ENCODE data around the gene ZFPL1. TPM values are rescaled to one million over a fixed set of nuclear protein-coding genes. Genes with fewer than 3 reads are reported as not detected.

Gene ZFPL1
- total and polyA plus RNA-seq, 3 donors from 2014 or later, result 52.7 to 70.6 (median 57.2) TPM

DNA sequence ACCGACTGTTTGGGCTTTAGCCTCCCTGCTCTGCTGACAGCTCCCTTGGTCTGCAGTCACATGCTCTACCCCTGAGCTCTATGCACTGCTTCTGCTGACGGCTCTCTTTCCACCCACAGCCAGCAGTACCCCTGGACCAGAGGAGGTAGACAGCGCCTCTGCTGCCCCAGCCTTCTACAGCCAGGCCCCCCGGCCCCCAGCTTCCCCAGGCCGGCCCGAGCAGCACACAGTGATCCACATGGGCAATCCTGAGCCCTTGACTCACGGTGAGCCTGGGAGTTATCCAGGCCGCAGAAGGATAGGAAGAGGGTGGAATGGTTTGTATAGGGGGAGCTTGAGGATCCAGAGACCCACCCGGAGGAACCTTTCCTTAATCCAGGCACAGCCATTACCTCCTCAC lies 2.8 kb downstream of the ZFPL1 start:
- Histone ChIP-seq H3K27ac (no peak overlapping the region), H3K36me3 (ENCODE audit: low read depth, missing control alignments) (no peaks in the 10 kb centered on the region), H3K9me3 (no peaks in the 10 kb centered on the region), H3K4me1 (peaks cover 14% of the 10 kb centered on the region), H3K27me3 (no peaks in the 10 kb centered on the region), H3K4me3 (no peak overlapping the region)
- 88 to 91% methylated on average over 8 to 9 of the region's 9 CpGs for WGBS, 2 donors
- intact Hi-C loops (cut with DNase I; ENCODE audit: low total_unique reads), result no loop called here
- TF ChIP-seq, protein P1, sequence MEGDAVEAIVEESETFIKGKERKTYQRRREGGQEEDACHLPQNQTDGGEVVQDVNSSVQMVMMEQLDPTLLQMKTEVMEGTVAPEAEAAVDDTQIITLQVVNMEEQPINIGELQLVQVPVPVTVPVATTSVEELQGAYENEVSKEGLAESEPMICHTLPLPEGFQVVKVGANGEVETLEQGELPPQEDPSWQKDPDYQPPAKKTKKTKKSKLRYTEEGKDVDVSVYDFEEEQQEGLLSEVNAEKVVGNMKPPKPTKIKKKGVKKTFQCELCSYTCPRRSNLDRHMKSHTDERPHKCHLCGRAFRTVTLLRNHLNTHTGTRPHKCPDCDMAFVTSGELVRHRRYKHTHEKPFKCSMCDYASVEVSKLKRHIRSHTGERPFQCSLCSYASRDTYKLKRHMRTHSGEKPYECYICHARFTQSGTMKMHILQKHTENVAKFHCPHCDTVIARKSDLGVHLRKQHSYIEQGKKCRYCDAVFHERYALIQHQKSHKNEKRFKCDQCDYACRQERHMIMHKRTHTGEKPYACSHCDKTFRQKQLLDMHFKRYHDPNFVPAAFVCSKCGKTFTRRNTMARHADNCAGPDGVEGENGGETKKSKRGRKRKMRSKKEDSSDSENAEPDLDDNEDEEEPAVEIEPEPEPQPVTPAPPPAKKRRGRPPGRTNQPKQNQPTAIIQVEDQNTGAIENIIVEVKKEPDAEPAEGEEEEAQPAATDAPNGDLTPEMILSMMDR (IDR thresholded peaks at IDR 0.05), result no peak
- TF ChIP-seq POLR2A (IDR thresholded peaks at IDR 0.05), result no peak
- DNase-seq, result no peak

DNA sequence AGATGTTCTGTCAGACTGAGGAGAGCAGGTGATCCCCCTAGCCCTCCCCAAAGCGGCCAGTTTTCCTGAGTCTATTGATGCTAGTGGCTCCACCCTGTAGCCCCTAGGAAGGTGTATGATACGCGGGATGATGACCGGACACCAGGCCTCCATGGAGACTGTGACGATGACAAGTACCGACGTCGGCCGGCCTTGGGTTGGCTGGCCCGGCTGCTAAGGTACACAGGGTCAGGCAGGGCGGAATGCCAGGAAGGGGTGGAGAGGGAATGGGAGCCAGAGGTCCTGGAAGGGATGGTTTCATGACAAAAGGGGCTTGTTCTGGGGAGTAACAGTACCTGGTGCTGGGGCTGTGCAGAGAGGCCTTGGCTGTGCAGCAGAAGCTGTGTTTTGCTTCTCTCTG lies 3.2 kb downstream of the ZFPL1 start:
- H3K36me3 ChIP-seq (ENCODE audit: low read depth, missing control alignments), result no peaks in the 10 kb centered on the region
- no peaks in the 10 kb centered on the region for H3K27me3 ChIP-seq
- peaks cover 14% of the 10 kb centered on the region for H3K4me1 ChIP-seq
- intact Hi-C loops (cut with DNase I; ENCODE audit: low total_unique reads), result no loop called here
- no peak overlapping the region for H3K4me3 ChIP-seq
- no peaks in the 10 kb centered on the region for H3K9me3 ChIP-seq
- H3K27ac ChIP-seq, result no peak overlapping the region
- no peak for DNase-seq
- TF ChIP-seq, protein P1 (IDR thresholded peaks at IDR 0.05), result no peak
- TF ChIP-seq POLR2A (IDR thresholded peaks at IDR 0.05), result no peak
- 84 to 85% methylated on average over 11 of the region's 11 CpGs for WGBS, 2 donors

DNA sequence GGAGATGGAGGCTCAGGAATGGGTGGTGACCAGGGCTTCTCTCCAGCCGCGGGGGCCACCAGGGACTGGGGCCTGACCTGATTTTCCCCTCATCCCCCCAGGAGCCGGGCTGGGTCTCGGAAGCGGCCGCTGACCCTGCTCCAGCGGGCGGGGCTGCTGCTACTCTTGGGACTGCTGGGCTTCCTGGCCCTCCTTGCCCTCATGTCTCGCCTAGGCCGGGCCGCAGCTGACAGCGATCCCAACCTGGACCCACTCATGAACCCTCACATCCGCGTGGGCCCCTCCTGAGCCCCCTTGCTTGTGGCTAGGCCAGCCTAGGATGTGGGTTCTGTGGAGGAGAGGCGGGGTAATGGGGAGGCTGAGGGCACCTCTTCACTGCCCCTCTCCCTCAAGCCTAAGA lies 3.8 kb downstream of the ZFPL1 start:
- Histone ChIP-seq H3K27ac (no peak overlapping the region), H3K4me1 (peaks cover 14% of the 10 kb centered on the region), H3K4me3 (no peak overlapping the region), H3K36me3 (ENCODE audit: low read depth, missing control alignments) (no peaks in the 10 kb centered on the region), H3K27me3 (no peaks in the 10 kb centered on the region), H3K9me3 (no peaks in the 10 kb centered on the region)
- TF ChIP-seq, protein P1 (IDR thresholded peaks at IDR 0.05), result no peak
- TF ChIP-seq POLR2A (IDR thresholded peaks at IDR 0.05), result no peak
- WGBS, 2 donors, result 90 to 94% methylated on average over 11 to 12 of the region's 15 CpGs
- no peak for DNase-seq
- intact Hi-C loops (cut with DNase I; ENCODE audit: low total_unique reads), result no loop called here

DNA sequence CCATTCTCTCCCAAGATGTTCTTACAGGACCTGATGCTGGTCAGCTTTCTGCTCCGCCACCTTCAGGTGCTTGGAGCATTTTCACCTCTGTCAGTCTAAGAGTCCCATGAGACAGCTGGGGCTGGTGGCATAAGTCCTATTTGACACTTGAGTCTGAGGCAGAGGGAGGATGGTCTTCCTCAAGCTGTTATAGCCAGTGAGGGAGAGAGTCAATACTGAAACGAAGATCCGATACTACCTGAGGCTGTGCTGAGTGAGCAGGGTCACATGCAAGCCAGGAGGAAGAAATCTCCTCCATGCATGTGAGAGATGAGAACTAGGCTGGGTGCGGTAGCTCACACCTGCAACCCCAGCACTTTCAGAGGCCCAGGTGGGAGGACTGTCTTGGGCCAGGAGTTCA lies 5.6 kb downstream of the ZFPL1 start:
- Histone ChIP-seq H3K27ac (no peak overlapping the region), H3K9me3 (no peaks in the 10 kb centered on the region)
- intact Hi-C loops (cut with DNase I; ENCODE audit: low total_unique reads), result no loop called here

DNA sequence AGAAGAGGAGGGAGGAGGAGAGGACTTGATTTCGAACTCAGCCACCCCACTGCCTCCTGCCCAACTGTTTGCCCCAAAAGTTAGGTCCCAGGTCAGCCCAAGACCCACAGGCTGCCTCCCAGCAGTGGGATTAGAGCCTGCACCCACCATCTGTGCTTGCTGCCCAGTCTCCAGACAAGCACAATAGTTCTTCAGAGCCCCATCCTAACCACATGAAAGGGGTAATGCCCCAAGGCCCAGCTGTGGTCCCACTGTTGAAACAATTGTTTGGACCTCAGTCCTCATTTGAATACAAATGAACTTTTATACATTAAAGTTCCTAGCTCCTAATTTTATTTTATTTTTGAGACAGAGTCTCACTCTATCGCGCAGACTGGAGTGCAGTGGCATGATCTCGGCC lies 6.6 kb downstream of the ZFPL1 start:
- intact Hi-C loops (cut with DNase I; ENCODE audit: low total_unique reads), result no loop called here
- TF ChIP-seq POLR2A (IDR thresholded peaks at IDR 0.05), result no peak
- TF ChIP-seq, protein P1 (IDR thresholded peaks at IDR 0.05), result no peak
- 94 to 96% methylated on average over 4 of the region's 4 CpGs for WGBS, 2 donors

More for the DNA sequence above, 5.6 kb downstream of the ZFPL1 start:
- H3K4me3 ChIP-seq, result no peak overlapping the region
- 88 to 90% methylated on average over 3 to 4 of the region's 4 CpGs for WGBS, 2 donors
- no peak for TF ChIP-seq POLR2A (IDR thresholded peaks at IDR 0.05)
- TF ChIP-seq, protein P1 (IDR thresholded peaks at IDR 0.05), result no peak
- H3K36me3 ChIP-seq (ENCODE audit: low read depth, missing control alignments), result no peaks in the 10 kb centered on the region
- no peak for DNase-seq
- no peaks in the 10 kb centered on the region for H3K27me3 ChIP-seq
- peaks cover 12% of the 10 kb centered on the region for H3K4me1 ChIP-seq

More for the DNA sequence above, 6.6 kb downstream of the ZFPL1 start:
- H3K36me3 ChIP-seq (ENCODE audit: low read depth, missing control alignments), result no peaks in the 10 kb centered on the region
- no peak for DNase-seq
- no peaks in the 10 kb centered on the region for H3K27me3 ChIP-seq
- H3K4me3 ChIP-seq, result no peak overlapping the region
- H3K4me1 ChIP-seq, result peaks cover 2% of the 10 kb centered on the region
- H3K9me3 ChIP-seq, result no peaks in the 10 kb centered on the region
- no peak overlapping the region for H3K27ac ChIP-seq
